Measurements from ENCODE around the gene AGXT2. TPM values are rescaled to one million over a fixed set of nuclear protein-coding genes. Genes with fewer than 3 reads are reported as not detected.
"Not testable (repeated sequence)": the region's sequence is repeated elsewhere in the genome, so short reads cannot be mapped to it uniquely, and the experiment has no call there.

Gene AGXT2
- total RNA-seq, 1 donor from 2014 or later = 6.6 TPM

- no peak for DNase-seq (ENCODE audit: low spot score)
These were observed 35.0 kb downstream of the AGXT2 start for GRCh38 chr5:35012796-35013195.

- DNase-seq (ENCODE audit: low spot score) = no peak
These were observed 35.4 kb downstream of the AGXT2 start for GRCh38 chr5:35012365-35012764.

GRCh38 chr5:35010676-35011075 lies 37.1 kb downstream of the AGXT2 start:
- no peak for DNase-seq (ENCODE audit: low spot score)

GRCh38 chr5:35009657-35010056 lies 38.1 kb downstream of the AGXT2 start:
- DNase-seq (ENCODE audit: low spot score) = no peak

- no peak for DNase-seq (ENCODE audit: low spot score)
These were observed 38.7 kb downstream of the AGXT2 start for GRCh38 chr5:35009019-35009418.

- no peak for DNase-seq (ENCODE audit: low spot score)
These were observed 43.0 kb downstream of the AGXT2 start for GRCh38 chr5:35004771-35005170.

GRCh38 chr5:35004200-35004599 lies 43.5 kb downstream of the AGXT2 start:
- no peak for DNase-seq (ENCODE audit: low spot score)

GRCh38 chr5:35003018-35003957 lies 44.5 kb downstream of the AGXT2 start:
- peak; percentile 26 for DNase-seq (ENCODE audit: low spot score)

GRCh38 chr5:35002459-35002858 lies 45.3 kb downstream of the AGXT2 start:
- DNase-seq (ENCODE audit: low spot score) = no peak

GRCh38 chr5:35001842-35002241 lies 45.9 kb downstream of the AGXT2 start:
- DNase-seq (ENCODE audit: low spot score) = no peak

- no peak for DNase-seq (ENCODE audit: low spot score)
These were observed 49.5 kb downstream of the AGXT2 start for GRCh38 chr5:34998058-34998789.

GRCh38 chr5:34996261-34996660 lies 51.5 kb downstream of the AGXT2 start:
- no peak for DNase-seq (ENCODE audit: low spot score)

GRCh38 chr5:34993951-34994350 lies 53.8 kb downstream of the AGXT2 start:
- DNase-seq (ENCODE audit: low spot score) = no peak

- no peak for DNase-seq (ENCODE audit: low spot score)
These were observed 56.1 kb downstream of the AGXT2 start for GRCh38 chr5:34991486-34992238.

GRCh38 chr5:34986965-34987364 lies 60.8 kb downstream of the AGXT2 start:
- DNase-seq (ENCODE audit: low spot score) = no peak

GRCh38 chr5:34982823-34983222 lies 64.9 kb downstream of the AGXT2 start:
- no peak for DNase-seq (ENCODE audit: low spot score)

GRCh38 chr5:34978681-34979080 lies 69.1 kb downstream of the AGXT2 start:
- DNase-seq (ENCODE audit: low spot score) = no peak

- no peak for DNase-seq (ENCODE audit: low spot score)
These were observed 69.7 kb downstream of the AGXT2 start for GRCh38 chr5:34977934-34978613.

GRCh38 chr5:34976347-34976746 lies 71.4 kb downstream of the AGXT2 start:
- DNase-seq (ENCODE audit: low spot score) = no peak

GRCh38 chr5:34971655-34972054 lies 76.1 kb downstream of the AGXT2 start:
- DNase-seq (ENCODE audit: low spot score) = not testable (repeated sequence)

- DNase-seq (ENCODE audit: low spot score) = no peak
These were observed 77.2 kb downstream of the AGXT2 start for GRCh38 chr5:34970552-34970951.

GRCh38 chr5:34968258-34968657 lies 79.5 kb downstream of the AGXT2 start:
- DNase-seq (ENCODE audit: low spot score) = no peak
